Mammary epithelial cell (primary cell): ENCODE data around the gene SELENOW.
A peak's percentile ranks its signal among the peaks of the same experiment; 100 is the strongest.

ENCODE experiments used
- EZH2 ChIP-seq: IDR thresholded peaks from 2 replicates; pipeline ENCODE4 v1.6.1; 2012; ENCODE audit warnings: low read length, inconsistent platforms, borderline replicate concordance
- TF ChIP-seq, protein P1 (sequence below), 2 donors: IDR thresholded peaks in 1 of 2; conservative IDR thresholded peaks in 1 of 2; 2 replicates each; pipeline ENCODE4 v1.5.1; 2011 to 2012; ENCODE audit warnings: inconsistent platforms in 2 of 2, low read length in 2 of 2, mild to moderate bottlenecking in 2 of 2, control low read depth in 1 of 2, low read depth in 1 of 2; ENCODE audit not compliant: insufficient read depth in 1 of 2; ENCODE audit errors: extremely low read depth in 1 of 2

DNA sequence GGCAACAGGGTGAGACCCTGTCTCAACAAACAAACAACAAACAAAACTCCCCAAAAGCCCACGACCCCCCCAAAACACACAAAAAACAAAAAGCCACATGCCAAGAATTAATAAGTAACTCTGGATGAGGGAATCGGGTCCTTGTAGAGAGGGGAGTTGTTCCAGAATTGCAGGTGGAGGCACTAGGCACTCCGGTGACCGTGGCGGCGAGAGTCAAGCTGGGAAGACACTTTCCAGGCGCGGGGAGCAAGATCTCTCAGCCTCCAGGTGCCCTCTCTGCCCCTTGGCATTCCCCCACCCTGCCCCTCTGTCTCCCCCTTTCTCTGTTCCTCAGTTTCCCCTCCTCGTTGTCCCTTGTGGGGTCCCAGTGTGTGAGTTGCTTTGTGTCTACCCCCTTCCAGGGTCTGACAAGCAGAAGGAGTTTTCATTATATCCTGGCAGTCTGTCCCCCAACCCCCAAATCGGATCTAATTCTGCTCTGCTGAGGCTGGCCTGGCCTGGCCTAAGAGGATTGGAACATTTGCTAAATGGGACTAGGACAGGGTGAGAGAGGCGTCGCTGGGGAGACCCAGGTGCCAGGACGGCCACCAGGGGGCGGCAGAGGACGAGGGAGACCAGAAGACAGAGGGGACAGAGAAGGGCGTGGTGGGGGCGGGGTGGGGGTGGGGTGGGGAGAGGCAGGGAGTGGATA lies 34.9 kb downstream of the SELENOW start:
- TF ChIP-seq, protein P1, sequence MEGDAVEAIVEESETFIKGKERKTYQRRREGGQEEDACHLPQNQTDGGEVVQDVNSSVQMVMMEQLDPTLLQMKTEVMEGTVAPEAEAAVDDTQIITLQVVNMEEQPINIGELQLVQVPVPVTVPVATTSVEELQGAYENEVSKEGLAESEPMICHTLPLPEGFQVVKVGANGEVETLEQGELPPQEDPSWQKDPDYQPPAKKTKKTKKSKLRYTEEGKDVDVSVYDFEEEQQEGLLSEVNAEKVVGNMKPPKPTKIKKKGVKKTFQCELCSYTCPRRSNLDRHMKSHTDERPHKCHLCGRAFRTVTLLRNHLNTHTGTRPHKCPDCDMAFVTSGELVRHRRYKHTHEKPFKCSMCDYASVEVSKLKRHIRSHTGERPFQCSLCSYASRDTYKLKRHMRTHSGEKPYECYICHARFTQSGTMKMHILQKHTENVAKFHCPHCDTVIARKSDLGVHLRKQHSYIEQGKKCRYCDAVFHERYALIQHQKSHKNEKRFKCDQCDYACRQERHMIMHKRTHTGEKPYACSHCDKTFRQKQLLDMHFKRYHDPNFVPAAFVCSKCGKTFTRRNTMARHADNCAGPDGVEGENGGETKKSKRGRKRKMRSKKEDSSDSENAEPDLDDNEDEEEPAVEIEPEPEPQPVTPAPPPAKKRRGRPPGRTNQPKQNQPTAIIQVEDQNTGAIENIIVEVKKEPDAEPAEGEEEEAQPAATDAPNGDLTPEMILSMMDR (conservative IDR thresholded peaks at IDR 0.05 in 1 of 2, IDR thresholded peaks at IDR 0.05 in 1 of 2; ENCODE audit: extremely low read depth in 1 of 2, insufficient read depth in 1 of 2, low read depth in 1 of 2, low read length in 2 of 2): peak; percentile 46 to 69
- no peak for TF ChIP-seq EZH2
